ES-I3 (cell line): ENCODE results near the gene SLC22A2.

Experiments used
- H3K36me3 ChIP-seq: 2 replicates; pipeline ENCODE4 v1.6.1; 2013; ENCODE audit warnings: mild to moderate bottlenecking, low read length, control low read depth, moderate library complexity; ENCODE audit not compliant: insufficient read depth
- H3K4me1 ChIP-seq: 2 replicates; pipeline ENCODE4 v1.6.1; 2013; ENCODE audit warnings: mild to moderate bottlenecking, control low read depth, low read length; ENCODE audit not compliant: insufficient read depth
- H3K9ac ChIP-seq: 2 replicates; pipeline ENCODE4 v1.6.1; 2013; ENCODE audit warnings: low read depth, mild to moderate bottlenecking, low read length, moderate library complexity
- H3K9me3 ChIP-seq: 2 replicates; pipeline ENCODE4 v1.6.1; 2013; ENCODE audit warnings: mild to moderate bottlenecking, low read length, moderate library complexity; ENCODE audit not compliant: control insufficient read depth, insufficient read depth

Gene SLC22A2

GRCh38 chr6:160264061-160264612 lies 5.5 kb upstream of the SLC22A2 start:
- H3K9me3 ChIP-seq = no peaks in the 10 kb centered on the region
- H3K36me3 ChIP-seq = no peaks in the 10 kb centered on the region
- H3K9ac ChIP-seq = no peak overlapping the region
- peaks cover 5% of the 10 kb centered on the region; the same call in 1 of the 2 replicates for H3K4me1 ChIP-seq

GRCh38 chr6:160263196-160263939 lies 4.7 kb upstream of the SLC22A2 start:
- Histone ChIP-seq H3K9me3 (no peaks in the 10 kb centered on the region), H3K4me1 (peaks cover 5% of the 10 kb centered on the region; the same call in 1 of the 2 replicates), H3K36me3 (no peaks in the 10 kb centered on the region), H3K9ac (no peak overlapping the region)

DNA sequence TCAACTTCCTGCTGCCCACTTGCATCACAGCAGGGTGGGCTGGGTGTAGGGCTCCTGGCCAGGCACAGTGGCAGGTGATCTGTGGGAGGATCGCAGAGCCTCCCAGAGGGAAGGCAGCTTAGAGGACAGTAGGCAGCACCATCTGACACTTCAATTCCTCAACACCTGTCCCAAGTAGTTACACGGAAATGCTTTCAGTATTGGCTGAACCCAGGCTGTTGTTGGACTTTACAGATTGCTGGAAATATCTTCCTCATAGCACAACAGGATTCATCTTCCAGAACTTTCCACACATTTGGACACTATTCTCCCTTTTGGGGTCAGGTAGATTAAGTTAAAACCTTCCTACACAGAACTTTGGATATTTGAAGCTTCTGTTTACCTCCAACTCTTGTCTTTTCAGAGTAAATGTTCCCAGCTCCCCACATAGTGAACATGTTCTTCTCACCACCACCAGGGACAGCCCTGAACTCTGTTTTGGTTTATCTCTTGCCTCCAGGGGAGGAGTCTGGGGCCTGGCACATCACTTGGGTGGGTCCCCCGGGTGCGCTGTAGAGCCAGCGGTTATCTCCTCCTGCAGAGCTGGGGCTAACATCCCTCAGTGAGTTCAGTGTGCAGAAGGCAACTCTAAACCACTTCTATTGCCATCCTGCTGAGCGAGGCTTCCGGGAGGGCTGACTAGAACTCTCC lies 3.5 kb upstream of the SLC22A2 start:
- no peak overlapping the region for H3K9ac ChIP-seq

GRCh38 chr6:160260803-160261450 lies 2.3 kb upstream of the SLC22A2 start:
- no peaks in the 10 kb centered on the region for H3K36me3 ChIP-seq
- H3K4me1 ChIP-seq = peaks cover 11% of the 10 kb centered on the region
- H3K9me3 ChIP-seq = no peaks in the 10 kb centered on the region
- H3K9ac ChIP-seq = no peak overlapping the region

More for the DNA sequence above, 3.5 kb upstream of the SLC22A2 start:
- Histone ChIP-seq H3K9me3 (no peaks in the 10 kb centered on the region), H3K36me3 (no peaks in the 10 kb centered on the region), H3K4me1 (peaks cover 5% of the 10 kb centered on the region; the same call in 1 of the 2 replicates)

GRCh38 chr6:160260367-160260766 lies 1.7 kb upstream of the SLC22A2 start:
- H3K9me3 ChIP-seq = no peaks in the 10 kb centered on the region
- H3K9ac ChIP-seq = no peak overlapping the region
- H3K4me1 ChIP-seq = peaks cover 12% of the 10 kb centered on the region
- H3K36me3 ChIP-seq = no peaks in the 10 kb centered on the region

- H3K9ac ChIP-seq = no peak overlapping the region
- no peaks in the 10 kb centered on the region for H3K36me3 ChIP-seq
- no peaks in the 10 kb centered on the region for H3K9me3 ChIP-seq
- H3K4me1 ChIP-seq = peaks cover 14% of the 10 kb centered on the region
Observed at GRCh38 chr6:160259598-160259997, 977 bp upstream of the SLC22A2 start.

GRCh38 chr6:160259143-160259425 lies 463 bp upstream of the SLC22A2 start:
- Histone ChIP-seq H3K9me3 (no peaks in the 10 kb centered on the region), H3K4me1 (peaks cover 16% of the 10 kb centered on the region), H3K36me3 (no peaks in the 10 kb centered on the region), H3K9ac (no peak overlapping the region)

GRCh38 chr6:160256445-160256844 lies 2.2 kb downstream of the SLC22A2 start:
- Histone ChIP-seq H3K4me1 (peaks cover 26% of the 10 kb centered on the region), H3K9me3 (no peaks in the 10 kb centered on the region), H3K36me3 (no peaks in the 10 kb centered on the region), H3K9ac (no peak overlapping the region)

- Histone ChIP-seq H3K36me3 (no peaks in the 10 kb centered on the region), H3K9me3 (no peaks in the 10 kb centered on the region), H3K4me1 (peaks cover 35% of the 10 kb centered on the region), H3K9ac (no peak overlapping the region)
Observed at GRCh38 chr6:160254467-160255312, 3.9 kb downstream of the SLC22A2 start.

DNA sequence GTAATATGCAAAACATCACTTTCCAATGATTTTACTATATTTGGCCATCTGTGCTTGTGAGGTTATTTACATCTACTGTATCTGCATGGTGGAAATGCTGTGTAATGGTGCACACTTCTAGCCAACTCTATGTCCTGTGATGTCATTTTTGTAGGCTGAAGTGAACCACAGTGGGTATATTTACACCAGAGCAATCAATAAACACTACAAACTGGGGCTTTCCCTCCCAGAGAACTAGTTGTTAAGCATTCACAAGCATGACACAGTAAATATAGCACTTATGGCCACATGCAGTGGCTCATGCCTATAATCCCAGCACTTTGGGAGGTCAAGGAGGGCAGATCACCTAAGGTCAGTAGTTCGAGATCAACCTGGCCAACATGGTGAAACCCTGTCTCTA lies 4.9 kb downstream of the SLC22A2 start:
- Histone ChIP-seq H3K9me3 (no peaks in the 10 kb centered on the region), H3K4me1 (peaks cover 30% of the 10 kb centered on the region), H3K9ac (no peak overlapping the region), H3K36me3 (no peaks in the 10 kb centered on the region)

GRCh38 chr6:160253292-160253691 lies 5.3 kb downstream of the SLC22A2 start:
- Histone ChIP-seq H3K36me3 (no peaks in the 10 kb centered on the region), H3K4me1 (peaks cover 34% of the 10 kb centered on the region), H3K9me3 (no peaks in the 10 kb centered on the region), H3K9ac (no peak overlapping the region)

GRCh38 chr6:160252073-160252813 lies 6.4 kb downstream of the SLC22A2 start:
- Histone ChIP-seq H3K4me1 (peaks cover 44% of the 10 kb centered on the region), H3K9ac (no peak overlapping the region), H3K9me3 (no peaks in the 10 kb centered on the region), H3K36me3 (no peaks in the 10 kb centered on the region)

GRCh38 chr6:160249671-160250070 lies 8.9 kb downstream of the SLC22A2 start:
- H3K9ac ChIP-seq = no peak overlapping the region
- peaks cover 43% of the 10 kb centered on the region for H3K4me1 ChIP-seq
- H3K36me3 ChIP-seq = no peaks in the 10 kb centered on the region
- H3K9me3 ChIP-seq = no peaks in the 10 kb centered on the region
